Hepatocyte (in vitro differentiated cells): ENCODE data around the gene RANBP1. TPM values are rescaled to one million over a fixed set of nuclear protein-coding genes. Genes with fewer than 3 reads are reported as not detected.
A peak's percentile ranks its signal among the peaks of the same experiment; 100 is the strongest.

Source experiments
- DNase-seq: peaks from one replicate; pipeline ENCODE4 v3.0.0-alpha.2; 2016; ENCODE audit warnings: low spot score
- H2AFZ ChIP-seq: fragments of 200-600 bp; sonication (generic); 2 replicates; pipeline ENCODE4 v1.6.0; 2016; ENCODE audit warnings: antibody characterized with exemption, mild to moderate bottlenecking
- H3K27ac ChIP-seq: fragments of 200-600 bp; sonication (generic); 2 replicates; pipeline ENCODE4 v1.5.1; 2016; ENCODE audit warnings: mild to moderate bottlenecking
- H3K27me3 ChIP-seq: fragments of 200-600 bp; sonication (generic); 2 replicates; pipeline ENCODE4 v1.6.1; 2016
- H3K36me3 ChIP-seq: fragments of 200-600 bp; sonication (generic); replicated peaks from 2 replicates; pipeline ENCODE4 v1.5.1; 2016; ENCODE audit warnings: low read depth; ENCODE audit not compliant: insufficient read depth
- H3K4me1 ChIP-seq: fragments of 200-600 bp; sonication (generic); 2 replicates; pipeline ENCODE4 v1.5.1; 2016; ENCODE audit warnings: mild to moderate bottlenecking, moderate library complexity; ENCODE audit not compliant: insufficient read depth
- H3K4me2 ChIP-seq: fragments of 200-600 bp; sonication (generic); 2 replicates; pipeline ENCODE4 v1.6.0; 2016
- H3K4me3 ChIP-seq: fragments of 200-600 bp; sonication (generic); 2 replicates; pipeline ENCODE4 v1.5.1; 2016; ENCODE audit warnings: mild to moderate bottlenecking
- H3K79me2 ChIP-seq: fragments of 200-600 bp; sonication (generic); 2 replicates; pipeline ENCODE4 v1.6.0; 2017; ENCODE audit warnings: mild to moderate bottlenecking
- H3K9me2 ChIP-seq: fragments of 200-600 bp; sonication (generic); replicated peaks from 2 replicates; pipeline ENCODE4 v1.6.0; 2017; ENCODE audit warnings: mild to moderate bottlenecking; ENCODE audit not compliant: insufficient read depth
- H3K9me3 ChIP-seq: fragments of 200-600 bp; sonication (generic); 2 replicates; pipeline ENCODE4 v1.5.1; 2016; ENCODE audit warnings: low read depth, mild to moderate bottlenecking
- H4K20me1 ChIP-seq: fragments of 200-600 bp; sonication (generic); 2 replicates; pipeline ENCODE4 v1.6.0; 2016; ENCODE audit warnings: mild to moderate bottlenecking; ENCODE audit not compliant: insufficient read depth, poor library complexity, severe bottlenecking
- CTCF ChIP-seq: fragments of 200-600 bp; sonication (generic); IDR thresholded peaks from 2 replicates; pipeline ENCODE4 v1.5.1; 2016; ENCODE audit warnings: antibody characterized with exemption, mild to moderate bottlenecking; ENCODE audit not compliant: poor library complexity
- EZH2 ChIP-seq: fragments of 200-600 bp; sonication (generic); IDR thresholded peaks from 2 replicates; pipeline ENCODE4 v1.6.1; 2016; ENCODE audit warnings: antibody characterized with exemption, mild to moderate bottlenecking, borderline replicate concordance
- EZH2phosphoT487 ChIP-seq: fragments of 200-600 bp; sonication (generic); IDR thresholded peaks from one replicate; pipeline ENCODE4 v1.6.1; 2018; ENCODE audit warnings: antibody characterized with exemption, mild to moderate bottlenecking, low read depth, moderate library complexity; ENCODE audit not compliant: unreplicated experiment, severe bottlenecking
- WGBS: methylation state at CpG from one replicate; pipeline ENCODE4 v1.1.6; 2016; ENCODE audit warnings: low lambda C conversion rate; ENCODE audit errors: missing lambda C conversion rate; 5-methylcytosine and 5-hydroxymethylcytosine counted together
- polyA plus RNA-seq: library from polyadenylated mRNA; unstranded; fragments of >200 nt; fragmentation: Nextera tagmentation; extraction: Ambion mirVana; gene quantifications from 2 replicates; pipeline ENCODE4 v1.2.1, GENCODE V29; 2016
- total RNA-seq: library from RNA; depleted of rRNA; stranded (reverse); fragments of >200 nt; gene quantifications from 2 replicates; pipeline ENCODE4 v1.2.3, GENCODE V29; 2014

The RANBP1 gene
- total and polyA plus RNA-seq, 2 experiments from 2014 or later, result 189 to 227 TPM

GRCh38 chr22:20110359-20110985, 5.4 kb upstream of the RANBP1 start:
- H3K27me3 ChIP-seq, result no peaks in the 10 kb centered on the region
- no peak overlapping the region for H3K4me2 ChIP-seq
- no peak for DNase-seq
- no peak overlapping the region for H3K27ac ChIP-seq
- peaks cover 8% of the 10 kb centered on the region for H3K79me2 ChIP-seq
- H3K4me1 ChIP-seq, result no peaks in the 10 kb centered on the region
- H3K9me3 ChIP-seq, result no peaks in the 10 kb centered on the region
- 94% methylated on average over 9 of the region's 9 CpGs for WGBS
- no peak for TF ChIP-seq EZH2phosphoT487
- no peak for TF ChIP-seq CTCF
- no peak for TF ChIP-seq EZH2
- H2AFZ ChIP-seq, result no peak overlapping the region
- no peak overlapping the region for H3K4me3 ChIP-seq
- no peaks in the 10 kb centered on the region for H4K20me1 ChIP-seq
- no peaks in the 10 kb centered on the region for H3K9me2 ChIP-seq
- H3K36me3 ChIP-seq, result no peaks in the 10 kb centered on the region

- Histone ChIP-seq H3K27me3 (no peaks in the 10 kb centered on the region), H3K9me2 (no peaks in the 10 kb centered on the region), H3K9me3 (no peaks in the 10 kb centered on the region), H4K20me1 (no peaks in the 10 kb centered on the region), H3K4me3 (no peak overlapping the region), H3K36me3 (no peaks in the 10 kb centered on the region), H2AFZ (no peak overlapping the region), H3K4me2 (no peak overlapping the region), H3K79me2 (peaks cover 14% of the 10 kb centered on the region), H3K4me1 (peaks cover 5% of the 10 kb centered on the region), H3K27ac (no peak overlapping the region)
- peak; percentile 38 for DNase-seq
- TF ChIP-seq CTCF, result peak; percentile 25
- no peak for TF ChIP-seq EZH2
- WGBS, result 79% methylated on average over 14 of the region's 14 CpGs
These were observed 4.7 kb upstream of the RANBP1 start for GRCh38 chr22:20111045-20111688.

GRCh38 chr22:20111689-20112622, 3.9 kb upstream of the RANBP1 start:
- Histone ChIP-seq H3K36me3 (no peaks in the 10 kb centered on the region), H3K4me3 (no peak overlapping the region), H3K27ac (no peak overlapping the region), H3K79me2 (peaks cover 21% of the 10 kb centered on the region), H3K4me2 (no peak overlapping the region), H2AFZ (no peak overlapping the region), H3K4me1 (peaks cover 8% of the 10 kb centered on the region), H3K9me3 (no peaks in the 10 kb centered on the region), H4K20me1 (no peaks in the 10 kb centered on the region), H3K27me3 (no peaks in the 10 kb centered on the region), H3K9me2 (no peaks in the 10 kb centered on the region)
- no peak for DNase-seq
- TF ChIP-seq EZH2, result no peak
- no peak for TF ChIP-seq CTCF
- no peak for TF ChIP-seq EZH2phosphoT487
- 95% methylated on average over 7 of the region's 7 CpGs for WGBS
